K562 (cell line): Measurements from ENCODE around the gene FKBP8. TPM values are rescaled to one million over a fixed set of nuclear protein-coding genes. Genes with fewer than 3 reads are reported as not detected.

ENCODE experiments used
- ATF1 ChIP-seq, 2 experiments: fragments of 450-650 bp in 1 of 2; IDR thresholded peaks; 2 replicates each; pipeline ENCODE4 v1.6.1; 2016; ENCODE audit warnings: missing compliant biosample characterization in 1 of 2, missing genetic modification characterization in 1 of 2
- DMBX1 ChIP-seq: fragments of 250-450 bp; sonication (Bioruptor Pico); IDR thresholded peaks from 2 replicates; pipeline ENCODE4 v1.8.0; 2022; ENCODE audit warnings: inconsistent platforms, mild to moderate bottlenecking, moderate library complexity, borderline replicate concordance
- FOXA1 ChIP-seq: fragments of 450-650 bp; IDR thresholded peaks from 2 replicates; pipeline ENCODE4 v1.6.1; 2016; ENCODE audit warnings: mild to moderate bottlenecking, borderline replicate concordance
- KAT2B ChIP-seq: IDR thresholded peaks from one replicate; pipeline ENCODE4 v1.6.1; 2012; ENCODE audit warnings: low read depth, mild to moderate bottlenecking, control low read depth, inconsistent platforms, low read length, moderate library complexity
- MCM3 ChIP-seq: fragments of 450-650 bp; IDR thresholded peaks from 2 replicates; pipeline ENCODE4 v1.6.1; 2016
- MYNN ChIP-seq, 2 experiments: sonication (generic); formaldehyde crosslinking in 1 of 2; IDR thresholded peaks; 2 replicates each; pipeline versions ENCODE4 v1.5.0 to v1.6.1; 2016 to 2020; ENCODE audit warnings: antibody characterized with exemption in 1 of 2, missing genetic modification reagents in 1 of 2
- TAF1 ChIP-seq: IDR thresholded peaks from 2 replicates; pipeline ENCODE4 v1.6.1; 2011; ENCODE audit warnings: mild to moderate bottlenecking, low read length, moderate library complexity; ENCODE audit not compliant: insufficient read depth, control insufficient read depth, severe bottlenecking; ENCODE audit errors: extremely low read depth
- TCFL5 ChIP-seq: fragments of 250-450 bp; sonication (Bioruptor Pico); conservative IDR thresholded peaks from 2 replicates; pipeline ENCODE4 v1.6.1; 2021; ENCODE audit warnings: mild to moderate bottlenecking, moderate library complexity, matching md5 sums
- polyA plus RNA-seq, 8 experiments: library from polyadenylated mRNA; depleted of rRNA in 4 of 8; stranded (reverse) in 5 of 8; unstranded in 3 of 8; fragments of >200 nt; fragmentation: Nextera tagmentation in 2 of 8; fragmentation: Illumina TruSeq in 1 of 8; extraction: Ambion mirVana in 2 of 8; extraction: Trizol in 1 of 8; gene quantifications; 2 replicates each; pipeline versions ENCODE4 v1.2.1 to v1.2.3, GENCODE V29; 2011 to 2014; ENCODE audit warnings: inconsistent platforms in 1 of 8, missing spikeins in 1 of 8
- total RNA-seq, 7 experiments: library from RNA; depleted of rRNA in 6 of 7; stranded (reverse); fragments of >200 nt in 6 of 7; fragmentation: Illumina TruSeq in 2 of 7; extraction: Trizol in 2 of 7; gene quantifications; 2 replicates each; pipeline versions ENCODE4 v1.2.1 to v1.2.3, GENCODE V29; 2011 to 2021; ENCODE audit warnings: low replicate concordance in 1 of 7
- TF ChIP-seq, protein P1 (sequence below), 2 experiments: IDR thresholded peaks; 2 replicates each; pipeline ENCODE4 v1.6.1; 2012; ENCODE audit warnings: improper control_type of control experiment in 2 of 2, low read depth in 2 of 2, low read length in 2 of 2, borderline replicate concordance in 1 of 2
- TF ChIP-seq, protein P2 (sequence below), 2 experiments: fragments of 450-650 bp in 1 of 2; sonication (generic) in 1 of 2; formaldehyde crosslinking in 1 of 2; IDR thresholded peaks; 2 replicates each; pipeline versions ENCODE4 v1.7.1 to v1.9.0; 2016 to 2022; ENCODE audit warnings: inconsistent platforms in 1 of 2, mild to moderate bottlenecking in 1 of 2, missing genetic modification reagents in 1 of 2
- TF ChIP-seq, protein P3 (sequence below), 2 experiments: fragments of 450-650 bp in 1 of 2; sonication (generic) in 1 of 2; formaldehyde crosslinking; conservative IDR thresholded peaks; 2 replicates each; pipeline versions ENCODE4 v1.4.0 to v1.8.1; 2020 to 2022; ENCODE audit warnings: mild to moderate bottlenecking in 1 of 2, missing genetic modification reagents in 1 of 2
- TF ChIP-seq, protein P4 (sequence below): IDR thresholded peaks from 3 replicates; pipeline ENCODE4 v1.6.1; 2011; ENCODE audit warnings: borderline replicate concordance, mild to moderate bottlenecking; ENCODE audit not compliant: insufficient read length, insufficient read depth

FKBP8 gene
- total and polyA plus RNA-seq, 9 of the 15 experiments (the other 6 are each of a cell fraction or from before 2014, with no cell fraction given), result 0.46 to 236 (median 104) TPM

DNA sequence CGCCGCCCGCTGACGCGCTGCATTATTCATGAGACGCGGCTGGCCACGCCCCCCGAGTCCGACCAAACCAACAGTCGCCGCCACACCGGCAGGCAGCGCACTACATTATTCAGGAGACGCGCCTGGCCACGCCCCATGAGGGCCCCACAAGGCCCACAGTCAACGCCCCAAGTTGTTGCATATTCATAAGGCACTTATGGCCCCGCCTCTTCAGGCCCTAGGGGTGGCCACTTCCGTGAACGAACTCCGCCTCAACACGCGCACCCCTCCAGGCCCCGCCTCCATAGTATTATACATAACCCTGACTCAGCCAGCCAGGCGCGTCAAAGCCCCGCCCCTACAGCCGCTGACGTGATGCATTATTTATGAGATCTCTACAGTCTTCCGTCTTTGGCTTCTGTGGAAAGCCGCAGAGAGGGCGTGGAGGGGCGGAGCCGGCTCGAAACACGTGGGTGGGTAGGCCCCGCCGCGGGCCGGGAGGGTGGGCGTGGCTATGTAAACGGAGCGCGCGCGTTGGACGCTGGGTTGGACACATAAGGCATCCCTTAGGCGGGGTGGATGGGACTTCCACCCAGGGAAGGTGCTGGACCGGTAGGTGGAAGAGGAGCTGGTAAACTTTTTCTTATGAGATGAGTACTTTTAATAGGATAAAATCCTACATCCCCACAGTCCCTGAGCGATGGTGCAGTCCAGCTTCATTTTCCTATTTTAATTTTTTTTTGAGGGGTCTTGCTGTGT is 21.1 kb downstream of the FKBP8 start (continued):
- TF ChIP-seq, protein P1, sequence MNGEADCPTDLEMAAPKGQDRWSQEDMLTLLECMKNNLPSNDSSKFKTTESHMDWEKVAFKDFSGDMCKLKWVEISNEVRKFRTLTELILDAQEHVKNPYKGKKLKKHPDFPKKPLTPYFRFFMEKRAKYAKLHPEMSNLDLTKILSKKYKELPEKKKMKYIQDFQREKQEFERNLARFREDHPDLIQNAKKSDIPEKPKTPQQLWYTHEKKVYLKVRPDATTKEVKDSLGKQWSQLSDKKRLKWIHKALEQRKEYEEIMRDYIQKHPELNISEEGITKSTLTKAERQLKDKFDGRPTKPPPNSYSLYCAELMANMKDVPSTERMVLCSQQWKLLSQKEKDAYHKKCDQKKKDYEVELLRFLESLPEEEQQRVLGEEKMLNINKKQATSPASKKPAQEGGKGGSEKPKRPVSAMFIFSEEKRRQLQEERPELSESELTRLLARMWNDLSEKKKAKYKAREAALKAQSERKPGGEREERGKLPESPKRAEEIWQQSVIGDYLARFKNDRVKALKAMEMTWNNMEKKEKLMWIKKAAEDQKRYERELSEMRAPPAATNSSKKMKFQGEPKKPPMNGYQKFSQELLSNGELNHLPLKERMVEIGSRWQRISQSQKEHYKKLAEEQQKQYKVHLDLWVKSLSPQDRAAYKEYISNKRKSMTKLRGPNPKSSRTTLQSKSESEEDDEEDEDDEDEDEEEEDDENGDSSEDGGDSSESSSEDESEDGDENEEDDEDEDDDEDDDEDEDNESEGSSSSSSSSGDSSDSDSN (IDR thresholded peaks at IDR 0.05; ENCODE audit: borderline replicate concordance in 1 of 2, low read depth in 2 of 2, low read length in 2 of 2), result no peak
- TF ChIP-seq, protein P2, sequence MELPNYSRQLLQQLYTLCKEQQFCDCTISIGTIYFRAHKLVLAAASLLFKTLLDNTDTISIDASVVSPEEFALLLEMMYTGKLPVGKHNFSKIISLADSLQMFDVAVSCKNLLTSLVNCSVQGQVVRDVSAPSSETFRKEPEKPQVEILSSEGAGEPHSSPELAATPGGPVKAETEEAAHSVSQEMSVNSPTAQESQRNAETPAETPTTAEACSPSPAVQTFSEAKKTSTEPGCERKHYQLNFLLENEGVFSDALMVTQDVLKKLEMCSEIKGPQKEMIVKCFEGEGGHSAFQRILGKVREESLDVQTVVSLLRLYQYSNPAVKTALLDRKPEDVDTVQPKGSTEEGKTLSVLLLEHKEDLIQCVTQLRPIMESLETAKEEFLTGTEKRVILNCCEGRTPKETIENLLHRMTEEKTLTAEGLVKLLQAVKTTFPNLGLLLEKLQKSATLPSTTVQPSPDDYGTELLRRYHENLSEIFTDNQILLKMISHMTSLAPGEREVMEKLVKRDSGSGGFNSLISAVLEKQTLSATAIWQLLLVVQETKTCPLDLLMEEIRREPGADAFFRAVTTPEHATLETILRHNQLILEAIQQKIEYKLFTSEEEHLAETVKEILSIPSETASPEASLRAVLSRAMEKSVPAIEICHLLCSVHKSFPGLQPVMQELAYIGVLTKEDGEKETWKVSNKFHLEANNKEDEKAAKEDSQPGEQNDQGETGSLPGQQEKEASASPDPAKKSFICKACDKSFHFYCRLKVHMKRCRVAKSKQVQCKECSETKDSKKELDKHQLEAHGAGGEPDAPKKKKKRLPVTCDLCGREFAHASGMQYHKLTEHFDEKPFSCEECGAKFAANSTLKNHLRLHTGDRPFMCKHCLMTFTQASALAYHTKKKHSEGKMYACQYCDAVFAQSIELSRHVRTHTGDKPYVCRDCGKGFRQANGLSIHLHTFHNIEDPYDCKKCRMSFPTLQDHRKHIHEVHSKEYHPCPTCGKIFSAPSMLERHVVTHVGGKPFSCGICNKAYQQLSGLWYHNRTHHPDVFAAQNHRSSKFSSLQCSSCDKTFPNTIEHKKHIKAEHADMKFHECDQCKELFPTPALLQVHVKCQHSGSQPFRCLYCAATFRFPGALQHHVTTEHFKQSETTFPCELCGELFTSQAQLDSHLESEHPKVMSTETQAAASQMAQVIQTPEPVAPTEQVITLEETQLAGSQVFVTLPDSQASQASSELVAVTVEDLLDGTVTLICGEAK (IDR thresholded peaks at IDR 0.05), result no peak
- TF ChIP-seq, protein P2 (CRISPR knock-in tag; IDR thresholded peaks at IDR 0.05), result no peak
- TF ChIP-seq MCM3, result no peak
- TF ChIP-seq TCFL5 (CRISPR knock-in tag), result no peak
- peak; percentile 32; the same call in 1 of the 2 replicates for TF ChIP-seq ATF1 (CRISPR knock-in tag; IDR thresholded peaks at IDR 0.05)
- TF ChIP-seq ATF1 (tag; IDR thresholded peaks at IDR 0.05), result peak; percentile 90
- TF ChIP-seq FOXA1, result no peak
- no peak for TF ChIP-seq KAT2B
- no peak for TF ChIP-seq MYNN (IDR thresholded peaks at IDR 0.05)
- TF ChIP-seq MYNN (CRISPR knock-in tag; IDR thresholded peaks at IDR 0.05), result no peak
- TF ChIP-seq, protein P3, sequence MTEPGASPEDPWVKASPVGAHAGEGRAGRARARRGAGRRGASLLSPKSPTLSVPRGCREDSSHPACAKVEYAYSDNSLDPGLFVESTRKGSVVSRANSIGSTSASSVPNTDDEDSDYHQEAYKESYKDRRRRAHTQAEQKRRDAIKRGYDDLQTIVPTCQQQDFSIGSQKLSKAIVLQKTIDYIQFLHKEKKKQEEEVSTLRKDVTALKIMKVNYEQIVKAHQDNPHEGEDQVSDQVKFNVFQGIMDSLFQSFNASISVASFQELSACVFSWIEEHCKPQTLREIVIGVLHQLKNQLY (CRISPR knock-in tag; conservative IDR thresholded peaks at IDR 0.05), result no peak
- no peak for TF ChIP-seq DMBX1 (CRISPR knock-in tag)
- TF ChIP-seq TAF1, result peak; percentile 5
- TF ChIP-seq, protein P4, sequence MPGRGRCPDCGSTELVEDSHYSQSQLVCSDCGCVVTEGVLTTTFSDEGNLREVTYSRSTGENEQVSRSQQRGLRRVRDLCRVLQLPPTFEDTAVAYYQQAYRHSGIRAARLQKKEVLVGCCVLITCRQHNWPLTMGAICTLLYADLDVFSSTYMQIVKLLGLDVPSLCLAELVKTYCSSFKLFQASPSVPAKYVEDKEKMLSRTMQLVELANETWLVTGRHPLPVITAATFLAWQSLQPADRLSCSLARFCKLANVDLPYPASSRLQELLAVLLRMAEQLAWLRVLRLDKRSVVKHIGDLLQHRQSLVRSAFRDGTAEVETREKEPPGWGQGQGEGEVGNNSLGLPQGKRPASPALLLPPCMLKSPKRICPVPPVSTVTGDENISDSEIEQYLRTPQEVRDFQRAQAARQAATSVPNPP, result no peak
